ENCODE data around the gene RDH11. TPM values are rescaled to one million over a fixed set of nuclear protein-coding genes. Genes with fewer than 3 reads are reported as not detected.
"Not testable (repeated sequence)": the region's sequence is repeated elsewhere in the genome, so short reads cannot be mapped to it uniquely, and the experiment has no call there.

RDH11 gene
- total RNA-seq, 1 donor from 2014 or later = 25.1 TPM

- no peaks in the 10 kb centered on the region for H3K27me3 ChIP-seq
- H3K4me1 ChIP-seq = peaks cover 0 to 2% of the 10 kb centered on the region in 2 donors
- no peak overlapping the region for H3K27ac ChIP-seq
- intact Hi-C loops (cut with DNase I) = no loop called here
- no peaks in the 10 kb centered on the region for H3K36me3 ChIP-seq
- no peak overlapping the region for H3K4me3 ChIP-seq
- DNase-seq (ENCODE audit: low spot score in 2 of 2) = no peak
- no peaks in the 10 kb centered on the region for H3K9me3 ChIP-seq
- no peak for TF ChIP-seq CTCF (IDR thresholded peaks at IDR 0.05)
Observed at GRCh38 chr14:67717048-67717447, 21.5 kb upstream of the RDH11 start.

- DNase-seq (ENCODE audit: low spot score in 2 of 2) = no peak
- H3K27me3 ChIP-seq = no peaks in the 10 kb centered on the region
- H3K27ac ChIP-seq = no peak overlapping the region
- no peaks in the 10 kb centered on the region for H3K4me1 ChIP-seq
- H3K36me3 ChIP-seq = no peaks in the 10 kb centered on the region
- no peaks in the 10 kb centered on the region for H3K9me3 ChIP-seq
- no peak for TF ChIP-seq CTCF (IDR thresholded peaks at IDR 0.05)
- intact Hi-C loops (cut with DNase I) = no loop called here
- H3K4me3 ChIP-seq = no peak overlapping the region
Observed at GRCh38 chr14:67710209-67710608, 14.6 kb upstream of the RDH11 start.

GRCh38 chr14:67709796-67710195 is 14.2 kb upstream of the RDH11 start:
- not testable (repeated sequence) for DNase-seq (ENCODE audit: low spot score in 2 of 2)

GRCh38 chr14:67709346-67709745 is 13.8 kb upstream of the RDH11 start:
- intact Hi-C loops (cut with DNase I); H3K4me1 ChIP-seq; H3K36me3 ChIP-seq; DNase-seq (ENCODE audit: low spot score in 2 of 2); H3K27me3 ChIP-seq; H3K4me3 ChIP-seq; H3K27ac ChIP-seq; H3K9me3 ChIP-seq: not testable (repeated sequence)

More at GRCh38 chr14:67709796-67710195, 14.2 kb upstream of the RDH11 start:
- H3K4me3 ChIP-seq; H3K27me3 ChIP-seq; H3K9me3 ChIP-seq; intact Hi-C loops (cut with DNase I); H3K36me3 ChIP-seq; H3K4me1 ChIP-seq; H3K27ac ChIP-seq: not testable (repeated sequence)

- intact Hi-C loops (cut with DNase I) = no loop called here
- Histone ChIP-seq H3K9me3 (no peaks in the 10 kb centered on the region), H3K27ac (no peak overlapping the region), H3K4me1 (no peaks in the 10 kb centered on the region), H3K27me3 (no peaks in the 10 kb centered on the region), H3K4me3 (no peak overlapping the region), H3K36me3 (no peaks in the 10 kb centered on the region)
- no peak for DNase-seq (ENCODE audit: low spot score in 2 of 2)
- TF ChIP-seq CTCF (IDR thresholded peaks at IDR 0.05) = no peak
Observed at GRCh38 chr14:67705211-67705610, 9.6 kb upstream of the RDH11 start.

GRCh38 chr14:67704484-67705089 is 9.0 kb upstream of the RDH11 start:
- Histone ChIP-seq H3K4me3 (no peak overlapping the region), H3K36me3 (no peaks in the 10 kb centered on the region), H3K4me1 (no peaks in the 10 kb centered on the region), H3K9me3 (no peaks in the 10 kb centered on the region), H3K27me3 (no peaks in the 10 kb centered on the region), H3K27ac (no peak overlapping the region)
- intact Hi-C loops (cut with DNase I) = loop anchor here (1.0 to 5.0 kb wide), 6 partner anchors 37 to 277 kb away; partner anchors contain the start of genes ARG2 and PIGH
- peak; percentile 63 to 79 (median 68) for TF ChIP-seq CTCF (IDR thresholded peaks at IDR 0.05)
- DNase-seq (ENCODE audit: low spot score in 2 of 2) = no peak

GRCh38 chr14:67703997-67704396 is 8.4 kb upstream of the RDH11 start:
- Histone ChIP-seq H3K27ac (no peak overlapping the region), H3K9me3 (no peaks in the 10 kb centered on the region), H3K27me3 (no peaks in the 10 kb centered on the region), H3K4me3 (no peak overlapping the region), H3K36me3 (no peaks in the 10 kb centered on the region), H3K4me1 (no peaks in the 10 kb centered on the region)
- no peak for TF ChIP-seq CTCF (IDR thresholded peaks at IDR 0.05)
- intact Hi-C loops (cut with DNase I) = loop anchor here (1.0 to 5.0 kb wide), 6 partner anchors 37 to 277 kb away; partner anchors contain the start of genes ARG2 and PIGH
- DNase-seq (ENCODE audit: low spot score in 2 of 2) = no peak

- not testable (repeated sequence) for H3K4me1 ChIP-seq; H3K9me3 ChIP-seq; H3K36me3 ChIP-seq; H3K27ac ChIP-seq; H3K27me3 ChIP-seq; H3K4me3 ChIP-seq; DNase-seq (ENCODE audit: low spot score in 2 of 2)
- intact Hi-C loops (cut with DNase I) = loop anchor here (5.0 kb wide), 3 partner anchors 34 to 274 kb away; no protein-coding TSS in a partner anchor
Observed at GRCh38 chr14:67701492-67701891, 5.9 kb upstream of the RDH11 start, which contains the start of gene RDH12. Gene RDH12 (plus strand): TSS chr14:67701886. CDS start chr14:67722643, 20,757 bp downstream.
